HEK293T (cell line): Measurements from ENCODE around the gene POLG.

Source experiments
- ARNT ChIP-seq: fragments of 450-650 bp; IDR thresholded peaks from 2 replicates; pipeline ENCODE4 v1.6.1; 2017; ENCODE audit warnings: mild to moderate bottlenecking
- FOXK2 ChIP-seq: fragments of 450-650 bp; IDR thresholded peaks from 2 replicates; pipeline ENCODE4 v1.6.1; 2016; ENCODE audit warnings: mild to moderate bottlenecking
- FOXM1 ChIP-seq: fragments of 450-650 bp; IDR thresholded peaks from 2 replicates; pipeline ENCODE4 v1.6.1; 2017; ENCODE audit warnings: mild to moderate bottlenecking, borderline replicate concordance
- LEF1 ChIP-seq: fragments of 450-650 bp; IDR thresholded peaks from 2 replicates; pipeline ENCODE4 v1.6.1; 2017; ENCODE audit warnings: mild to moderate bottlenecking, borderline replicate concordance
- TARDBP ChIP-seq: fragments of 450-650 bp; IDR thresholded peaks from 2 replicates; pipeline ENCODE4 v1.6.1; 2016
- ZNF384 ChIP-seq: fragments of 450-650 bp; IDR thresholded peaks from 2 replicates; pipeline ENCODE4 v1.6.1; 2016

DNA sequence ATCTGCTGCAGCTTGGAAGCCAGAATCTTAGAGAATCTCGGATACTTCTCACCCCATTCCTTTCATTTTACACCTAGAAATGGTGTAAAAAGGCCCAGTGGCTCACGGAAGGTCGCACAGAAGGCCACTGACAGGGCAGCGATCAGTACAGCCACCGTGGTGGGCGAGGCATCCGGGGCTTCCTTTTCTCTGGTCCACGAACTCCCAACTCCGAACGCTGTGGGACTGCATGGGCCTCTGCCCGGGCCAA is 36.3 kb upstream of the POLG start:
- TF ChIP-seq ZNF384 (no peak), TARDBP (no peak), FOXM1 (no peak), ARNT (no peak), FOXK2 (no peak), LEF1 (no peak)
